GM18873 (cell line): Measurements from ENCODE around the gene VAMP4.
"Not testable (repeated sequence)": the region's sequence is repeated elsewhere in the genome, so short reads cannot be mapped to it uniquely, and the experiment has no call there.

Source experiments
- ATAC-seq: cut with Tn5 transposase; IDR thresholded peaks from one replicate; pipeline ENCODE4 v1.9.1; 2021; ENCODE audit warnings: mild to moderate bottlenecking, moderate library complexity, moderate number of reproducible peaks; ENCODE audit not compliant: unreplicated experiment, low FRiP score

The VAMP4 gene

DNA sequence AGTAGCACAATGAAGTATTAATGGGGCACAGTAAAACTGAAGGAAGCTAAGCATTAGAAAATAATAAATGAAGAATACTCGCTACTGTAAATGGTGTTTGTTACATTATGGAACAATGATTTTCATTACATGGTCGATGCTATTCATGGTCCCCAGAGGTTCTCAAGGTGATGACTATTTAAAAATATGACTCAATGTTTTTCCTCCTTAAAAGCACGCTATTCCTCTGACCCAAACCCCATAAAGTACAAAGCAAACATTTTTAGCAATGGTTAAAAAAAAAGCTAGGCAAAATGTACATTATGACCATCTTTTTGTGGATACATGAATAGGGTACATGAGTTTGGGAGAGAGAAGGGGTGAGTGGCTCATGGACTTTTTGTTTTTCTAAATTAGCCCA lies 34.3 kb downstream of the VAMP4 start:
- no peak for ATAC-seq

DNA sequence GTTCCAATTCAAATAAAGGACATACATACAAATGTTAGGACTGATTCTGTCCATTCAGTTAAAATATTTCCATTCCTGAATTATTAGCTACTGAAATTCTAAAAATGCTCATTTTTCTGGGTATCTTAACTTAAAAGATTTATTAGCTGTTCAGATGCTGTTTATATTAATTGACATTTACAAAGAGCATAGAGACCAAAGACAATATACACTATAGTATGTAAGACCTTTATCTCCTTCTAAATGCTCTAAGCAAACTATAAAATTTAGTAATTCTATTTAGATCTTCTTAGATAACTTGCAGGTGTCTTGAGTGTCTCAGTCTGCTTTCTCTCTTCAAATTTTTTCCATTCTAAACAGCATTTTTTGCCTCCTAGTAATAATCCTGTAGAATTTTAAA lies 39.3 kb downstream of the VAMP4 start:
- ATAC-seq = no peak

DNA sequence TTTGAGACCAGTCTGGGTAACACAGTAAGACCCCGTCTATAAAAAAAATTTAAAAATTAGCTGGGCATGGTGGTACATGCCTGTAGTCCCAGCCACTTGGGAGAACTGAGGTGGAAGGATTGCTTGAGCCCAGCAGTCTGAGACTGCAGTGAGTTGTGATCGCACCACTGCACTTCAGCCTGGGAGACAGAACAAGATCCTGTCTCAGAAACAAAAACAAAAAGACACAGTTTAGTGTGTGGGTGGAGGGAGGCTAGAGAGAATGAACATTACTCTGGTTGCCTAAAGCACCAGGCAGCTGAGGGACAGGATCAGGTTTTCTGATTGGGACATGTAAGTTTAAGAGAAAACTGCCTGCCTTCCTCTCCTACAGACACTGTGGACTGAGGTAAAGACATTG lies 42.3 kb downstream of the VAMP4 start:
- no peak for ATAC-seq

DNA sequence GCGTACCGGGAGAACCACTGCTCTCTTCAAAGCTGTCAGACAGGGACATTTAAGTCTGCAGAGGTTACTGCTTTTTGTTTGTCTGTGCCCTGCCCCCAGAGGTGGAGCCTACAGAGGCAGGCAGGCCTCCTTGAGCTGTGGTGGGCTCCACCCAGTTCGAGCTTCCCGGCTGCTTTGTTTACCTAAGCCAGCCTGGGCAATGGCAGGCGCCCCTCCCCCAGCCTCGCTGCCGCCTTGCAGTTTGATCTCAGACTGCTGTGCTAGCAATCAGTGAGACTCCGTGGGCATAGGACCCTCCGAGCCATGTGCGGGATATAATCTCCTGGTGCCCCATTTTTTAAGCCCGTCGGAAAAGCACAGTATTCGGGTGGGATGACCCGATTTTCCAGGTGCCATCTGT lies 46.1 kb downstream of the VAMP4 start:
- not testable (repeated sequence) for ATAC-seq

DNA sequence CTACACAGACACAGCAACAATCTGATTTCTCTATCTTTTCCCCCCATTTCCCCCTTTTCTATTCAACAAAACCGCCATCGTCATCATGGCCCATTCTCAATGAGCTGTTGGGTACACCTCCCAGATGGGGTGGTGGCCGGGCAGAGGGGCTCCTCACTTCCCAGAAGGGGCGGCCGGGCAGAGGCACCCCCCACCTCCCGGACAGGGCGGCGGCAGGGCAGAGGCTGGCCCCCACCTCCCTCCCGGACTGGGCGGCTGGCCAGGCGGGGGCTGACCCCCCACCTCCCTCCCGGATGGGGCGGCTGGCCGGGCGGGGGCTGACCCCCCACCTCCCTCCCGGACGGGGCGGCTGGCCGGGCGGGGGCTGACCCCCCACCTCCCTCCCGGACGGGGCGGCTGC lies 48.3 kb downstream of the VAMP4 start:
- not testable (repeated sequence) for ATAC-seq

DNA sequence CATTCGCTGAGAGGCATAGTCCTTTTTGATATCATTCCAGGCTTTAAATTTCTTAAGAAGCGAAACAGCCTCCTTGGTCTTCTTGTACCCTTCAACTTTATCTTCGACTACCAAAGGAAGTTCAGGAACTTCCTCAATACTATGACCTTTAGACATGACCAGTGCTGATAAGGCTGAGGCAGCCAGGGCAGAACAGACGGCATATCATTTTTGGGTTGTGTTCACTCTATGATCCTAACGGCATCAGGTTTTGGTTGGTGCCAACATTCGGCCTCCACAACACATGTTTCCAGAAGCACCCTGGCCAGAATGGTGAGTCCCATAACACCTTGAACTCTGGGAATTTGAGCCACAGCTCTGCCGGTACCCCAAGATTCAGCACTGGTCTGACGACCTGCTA lies 58.0 kb downstream of the VAMP4 start:
- no peak for ATAC-seq

DNA sequence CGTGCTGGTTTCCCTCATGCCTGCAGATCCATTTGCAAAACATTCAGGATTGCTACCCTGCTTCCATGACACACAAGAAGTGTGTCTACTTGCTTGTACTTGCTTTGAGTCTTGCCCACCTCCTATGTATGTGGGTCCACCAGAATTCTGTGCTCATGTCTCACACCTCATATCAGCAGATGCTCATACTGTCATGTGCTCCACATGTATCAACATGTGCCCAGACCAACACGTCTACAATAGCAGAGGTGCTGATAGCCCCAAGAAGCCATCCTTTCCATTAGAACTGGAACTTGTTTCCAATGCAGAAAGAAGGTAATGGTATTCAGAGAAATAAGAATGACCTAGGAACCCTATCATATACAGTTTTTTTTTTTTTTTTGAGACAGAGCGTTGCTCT lies 61.5 kb downstream of the VAMP4 start:
- ATAC-seq = no peak

DNA sequence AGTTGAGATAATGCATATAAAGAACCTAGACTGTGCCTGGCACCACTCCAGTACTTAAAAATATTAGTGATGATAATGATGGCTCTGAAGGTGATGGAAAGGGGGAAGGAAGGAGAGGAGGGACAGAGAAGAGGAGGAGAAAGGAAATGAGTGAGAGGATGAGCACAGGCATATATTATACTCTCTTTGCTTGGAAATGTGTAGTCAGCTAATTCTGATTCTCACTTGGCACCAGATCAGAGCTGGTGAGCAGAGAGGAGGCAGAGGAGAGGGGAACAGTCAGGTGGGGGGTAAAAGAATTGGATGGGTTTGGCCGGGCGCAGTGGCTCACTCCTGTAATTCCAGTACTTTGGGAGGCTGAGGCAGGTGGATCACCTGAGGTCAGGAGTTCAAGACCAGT lies 65.0 kb downstream of the VAMP4 start:
- ATAC-seq = no peak

DNA sequence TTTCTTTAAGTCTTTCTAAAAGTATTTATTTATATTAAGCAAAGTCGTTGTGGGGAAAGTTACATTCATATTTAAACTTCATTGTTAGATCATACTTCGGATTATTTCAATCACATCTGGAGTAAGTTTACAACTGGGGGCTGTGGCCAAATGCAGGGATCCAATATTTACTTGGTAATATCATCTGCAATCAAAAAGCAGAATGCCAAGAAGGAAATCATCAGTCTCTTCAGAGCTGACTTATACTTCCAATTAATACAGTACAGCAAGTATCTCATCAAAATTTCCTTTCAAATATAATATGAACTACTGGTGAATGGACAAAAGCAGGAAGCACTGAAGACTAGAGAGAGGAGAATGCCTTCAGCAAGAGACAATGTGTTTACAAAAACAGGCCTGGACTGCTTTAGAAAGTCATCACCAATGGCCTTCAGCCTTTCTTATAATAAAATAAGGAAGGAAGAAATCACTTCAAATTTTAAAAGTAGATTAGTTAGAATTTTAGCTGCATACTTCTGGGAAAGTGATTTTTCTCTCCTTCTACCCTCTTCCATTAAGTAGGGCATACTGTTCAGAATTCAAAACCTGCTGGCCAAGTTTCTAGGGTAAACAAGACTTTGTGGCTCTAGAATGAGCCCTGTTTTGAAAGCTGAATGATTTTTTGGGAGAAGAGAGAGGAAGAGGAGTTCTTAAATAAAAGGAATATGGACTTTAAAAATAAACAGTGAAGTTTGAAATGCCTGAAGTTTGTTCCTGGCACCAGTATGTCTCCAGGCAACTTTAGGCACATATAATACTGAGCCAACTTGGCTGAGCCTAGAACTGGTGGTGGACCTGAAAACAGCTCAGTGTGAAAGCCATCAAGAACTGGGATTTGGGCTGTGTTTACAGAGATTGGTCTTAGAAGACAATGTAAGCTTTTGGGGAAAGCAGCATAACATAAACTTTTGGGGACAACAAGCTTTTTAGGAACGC lies 67.1 kb downstream of the VAMP4 start:
- ATAC-seq = no peak

DNA sequence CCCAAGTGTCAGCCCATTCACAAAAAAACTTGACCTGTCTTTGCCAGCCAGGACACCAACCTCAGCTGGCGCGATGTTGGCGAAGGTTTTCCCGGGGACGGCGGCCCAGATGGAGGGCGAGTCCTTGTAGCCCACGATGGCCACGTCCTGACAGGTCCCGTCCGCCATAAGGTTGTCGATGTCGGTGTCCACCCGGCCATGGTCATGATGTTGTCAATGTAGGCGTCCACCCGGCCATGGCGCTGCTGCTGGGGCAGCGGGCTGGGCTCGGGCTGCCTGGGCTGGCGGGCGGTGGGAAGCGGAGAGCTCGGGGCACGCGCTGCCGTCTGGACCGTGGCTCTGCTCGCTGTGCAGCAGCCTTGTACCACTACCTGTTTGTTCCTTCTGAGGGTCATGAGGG lies 71.1 kb downstream of the VAMP4 start:
- ATAC-seq = no peak

DNA sequence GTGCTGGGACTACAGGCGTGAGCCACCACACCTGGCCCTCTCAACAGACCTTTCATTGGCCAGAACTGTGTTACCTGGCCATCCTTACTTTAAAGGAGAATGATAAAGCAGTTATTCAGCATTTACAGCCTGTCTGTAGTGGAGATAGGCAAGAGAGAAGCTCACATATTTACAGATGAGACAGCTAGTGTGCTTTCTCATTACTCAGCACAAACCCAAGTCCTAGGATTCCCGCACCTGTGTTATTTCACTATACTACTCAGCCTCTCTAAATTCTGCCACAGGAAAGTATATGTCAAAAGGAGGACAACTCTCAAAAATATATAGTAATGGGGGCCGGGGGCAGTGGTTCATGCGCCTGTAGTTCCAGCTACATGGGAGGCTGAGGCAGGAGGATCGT lies 73.5 kb downstream of the VAMP4 start:
- ATAC-seq = no peak

DNA sequence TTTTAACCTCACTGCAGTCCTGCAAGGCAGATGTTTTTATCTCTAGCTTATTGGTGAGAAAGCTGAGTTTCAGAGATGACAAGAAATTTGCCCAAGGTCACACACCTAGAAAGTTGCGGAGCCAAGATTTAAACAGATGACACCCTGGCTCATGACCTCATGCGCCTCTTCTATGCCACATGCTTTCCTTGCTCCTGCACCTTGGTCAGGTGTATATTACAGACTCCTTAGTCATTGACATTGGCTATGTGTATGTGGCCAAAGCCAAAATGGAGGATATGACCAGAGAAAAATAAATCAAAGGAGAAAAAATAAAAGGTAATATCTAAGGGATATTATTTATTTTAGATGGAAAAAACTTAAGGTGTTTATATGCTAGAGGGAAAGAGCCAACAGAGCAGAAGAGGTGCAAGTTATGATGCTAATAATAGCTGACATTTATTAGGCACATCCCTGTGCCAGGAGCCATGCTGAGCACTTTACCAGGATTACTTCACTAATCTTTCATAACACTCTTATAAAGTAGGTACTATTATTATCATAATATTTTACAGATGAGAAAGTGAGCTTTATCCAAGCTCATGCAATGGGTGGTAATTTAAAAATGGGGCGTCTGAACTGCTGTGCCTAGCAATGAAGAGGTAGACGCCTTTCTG lies 75.6 kb downstream of the VAMP4 start:
- no peak for ATAC-seq

DNA sequence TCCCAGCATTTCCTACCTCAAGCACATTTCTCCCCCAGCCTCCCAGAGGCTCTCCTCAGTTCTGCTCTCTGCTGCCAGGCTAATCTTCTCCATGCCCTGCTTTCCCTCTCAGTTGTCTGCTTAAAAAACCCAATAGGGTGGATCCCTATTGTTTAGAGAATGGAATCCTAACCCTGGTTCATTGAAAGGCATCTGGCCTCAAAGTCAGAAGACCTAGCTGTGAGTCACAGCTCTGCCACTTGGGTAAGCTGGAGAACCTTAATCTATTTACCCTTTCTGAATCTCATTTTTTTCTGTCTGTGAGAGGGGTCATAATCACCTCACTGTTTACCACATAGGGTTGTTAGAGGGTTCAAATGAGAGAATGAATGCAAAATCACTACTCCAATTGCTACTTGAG lies 76.9 kb downstream of the VAMP4 start:
- ATAC-seq = no peak

DNA sequence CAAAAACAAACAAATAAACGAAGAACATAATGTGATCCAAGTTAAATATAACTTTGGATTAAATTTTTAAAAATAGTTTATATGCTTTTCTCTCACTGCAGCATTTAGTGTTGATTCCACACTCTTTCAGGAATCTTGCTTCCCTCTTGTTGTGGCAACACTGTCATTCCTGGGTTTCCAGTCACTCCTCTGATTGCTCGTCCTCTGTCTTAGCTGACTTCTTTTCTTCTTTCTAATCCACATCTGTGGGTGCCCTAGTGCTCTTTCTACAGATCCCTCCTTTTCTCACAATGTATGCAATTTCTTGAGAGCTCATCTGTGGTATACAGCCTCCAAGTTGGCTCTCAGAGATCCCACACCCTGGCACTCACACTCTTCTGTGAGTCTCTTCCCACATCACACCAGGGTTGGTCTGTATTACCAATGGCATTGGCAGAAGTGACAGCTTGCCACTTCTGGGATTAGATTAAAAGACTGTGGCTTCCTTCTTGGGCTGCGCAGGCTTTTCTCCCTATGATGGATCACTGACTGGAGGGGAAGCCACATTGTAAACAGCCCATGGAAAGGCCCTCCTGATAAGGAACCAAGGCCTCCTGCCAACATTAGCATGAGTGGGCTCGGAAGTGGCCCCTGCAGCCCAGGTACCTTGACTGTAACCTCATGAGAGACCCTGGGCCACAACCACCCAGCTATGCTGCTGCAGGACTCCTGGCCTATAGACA lies 77.8 kb downstream of the VAMP4 start:
- ATAC-seq = no peak

DNA sequence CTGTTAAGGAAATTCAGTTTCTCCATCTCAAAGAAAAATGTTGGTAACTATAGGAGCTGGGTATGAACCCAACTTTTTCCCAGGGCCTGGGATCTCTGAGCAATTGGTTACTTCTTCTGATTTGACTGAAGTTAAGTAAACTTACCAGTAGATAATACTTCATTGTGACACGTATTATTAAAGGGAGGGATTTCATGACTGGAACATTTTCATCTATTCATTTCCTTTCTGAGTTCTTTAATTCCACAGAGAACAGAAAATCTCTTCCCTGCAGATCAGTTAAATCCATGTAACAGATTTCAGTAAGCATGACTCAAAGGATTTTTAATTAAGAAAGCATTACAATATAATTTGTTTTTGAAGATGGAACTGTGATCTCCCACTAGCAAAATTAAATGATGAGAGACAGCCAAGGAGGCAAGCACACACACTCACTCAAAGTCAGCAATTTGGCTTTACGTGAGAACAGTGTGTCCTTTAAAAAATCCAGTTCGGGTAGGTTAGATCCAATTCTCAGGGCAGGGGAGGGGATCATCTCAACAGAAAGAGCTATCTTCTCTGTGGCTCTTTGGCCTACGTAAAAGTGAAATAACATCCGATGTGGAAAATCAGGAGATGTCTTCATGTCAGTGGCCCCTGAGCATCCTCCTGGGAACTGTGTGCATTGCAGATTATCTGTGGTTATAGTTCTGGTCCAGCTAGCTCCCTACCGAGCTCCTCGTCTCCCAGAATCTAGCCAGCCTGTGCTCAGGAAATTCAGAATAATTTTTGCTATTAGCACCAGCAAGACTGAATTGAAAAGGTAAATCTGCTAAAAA lies 78.6 kb downstream of the VAMP4 start:
- no peak for ATAC-seq

DNA sequence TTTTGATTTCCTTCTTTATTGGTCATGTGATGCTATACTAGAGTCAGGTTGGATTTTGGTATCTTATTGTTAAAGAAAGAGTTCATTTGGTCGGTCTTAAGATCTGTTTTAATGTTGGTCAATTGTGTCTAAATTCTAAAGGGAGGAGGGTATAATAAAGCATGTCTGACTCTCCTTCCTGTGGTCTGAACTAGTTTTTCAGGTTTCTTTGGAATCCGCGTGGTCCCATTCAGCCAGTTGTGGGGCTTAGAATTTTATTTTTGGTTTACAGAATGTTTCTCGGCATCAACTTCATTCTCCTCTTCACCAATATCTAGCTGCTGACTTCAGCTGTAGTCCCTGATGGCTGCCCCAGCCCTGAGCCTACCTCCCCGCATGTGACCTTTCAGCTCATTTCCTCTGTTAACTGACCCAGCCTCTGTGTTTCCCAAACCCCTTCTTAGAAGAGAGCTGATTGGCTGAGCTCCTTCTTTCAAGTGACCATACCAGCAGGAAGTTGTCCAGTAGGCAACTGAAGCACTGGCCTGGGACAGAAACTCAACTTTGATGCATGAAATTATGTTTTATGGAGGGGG lies 80.7 kb downstream of the VAMP4 start:
- ATAC-seq = no peak

DNA sequence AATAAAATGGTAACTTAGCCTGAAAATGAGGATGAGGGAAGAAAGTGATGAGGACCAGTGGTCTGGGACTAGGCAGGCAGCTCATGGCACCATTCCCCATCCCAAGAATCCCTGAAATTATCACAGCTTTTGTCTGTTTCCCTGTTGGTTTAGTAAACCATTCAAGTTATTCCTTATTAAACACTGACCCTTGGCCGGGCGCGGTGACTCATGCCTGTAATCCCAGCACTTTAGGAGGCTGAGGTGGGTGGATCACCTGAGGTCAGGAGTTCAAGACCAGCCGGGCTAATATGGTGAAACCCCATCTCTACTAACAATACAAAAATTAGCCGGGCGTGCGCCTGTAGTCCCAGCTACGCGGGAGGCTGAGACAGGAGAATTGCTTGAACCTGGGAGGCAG lies 85.7 kb downstream of the VAMP4 start:
- ATAC-seq = not testable (repeated sequence)

DNA sequence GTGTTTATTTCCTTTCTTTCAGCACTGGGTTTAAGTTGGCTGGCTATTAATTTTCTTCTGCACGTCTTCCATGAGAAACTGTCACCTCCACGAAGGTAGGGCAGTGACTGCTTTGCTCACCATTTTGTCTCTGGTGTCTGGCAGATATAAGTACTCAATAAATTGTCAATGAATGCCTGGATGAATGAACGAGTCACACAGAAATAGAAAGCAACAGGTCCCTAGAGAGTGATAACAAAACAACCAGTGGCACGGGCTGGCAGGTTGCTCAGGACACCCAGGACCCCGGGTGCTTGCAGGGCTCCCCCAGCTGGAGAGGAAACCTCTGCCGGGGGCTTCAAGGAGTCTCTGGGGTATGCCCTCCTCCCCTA lies 86.1 kb downstream of the VAMP4 start:
- ATAC-seq = no peak

DNA sequence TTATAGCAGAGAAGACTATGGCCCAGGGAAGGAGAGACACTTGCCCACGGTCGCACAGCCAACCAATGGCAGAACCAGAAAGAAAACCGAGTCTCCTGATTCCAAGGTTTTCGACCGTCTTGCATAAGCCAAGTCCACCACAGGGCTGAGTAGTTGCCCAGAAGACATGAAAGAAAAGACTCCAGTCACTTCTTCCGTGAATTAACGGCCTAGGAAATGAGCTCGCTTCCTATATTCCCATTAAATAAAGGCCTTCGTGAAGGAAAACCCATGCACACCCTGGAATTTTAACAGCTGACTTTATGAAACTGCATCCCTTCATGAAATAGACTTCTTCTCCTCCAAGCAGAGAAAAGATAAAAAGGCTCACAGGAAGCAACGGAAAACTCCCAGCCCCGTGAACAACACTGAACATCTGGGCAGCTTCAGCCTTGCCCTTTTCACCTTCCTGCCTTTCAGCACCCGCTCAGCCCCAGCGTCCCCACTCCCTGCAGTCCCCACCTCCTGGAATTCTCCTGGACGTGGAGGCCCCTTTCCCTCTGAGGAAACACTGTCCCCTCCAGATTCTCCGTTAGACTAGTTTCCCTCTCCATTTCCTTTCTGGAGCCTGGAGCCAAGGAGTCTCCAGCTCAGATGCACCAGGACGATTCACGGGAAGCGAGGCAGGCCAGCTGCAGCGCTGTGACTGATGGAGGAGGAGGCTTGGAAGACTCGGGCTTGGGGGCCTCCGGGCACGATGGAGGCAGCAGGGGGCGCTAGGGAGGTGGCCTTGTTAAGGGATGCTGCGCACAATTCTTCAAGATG lies 86.7 kb downstream of the VAMP4 start:
- ATAC-seq = no peak
